ENCODE measurements around the gene ZNF141. TPM values are rescaled to one million over a fixed set of nuclear protein-coding genes. Genes with fewer than 3 reads are reported as not detected.

The ZNF141 gene
- polyA plus RNA-seq, 1 donor, result 25.1 TPM

DNA sequence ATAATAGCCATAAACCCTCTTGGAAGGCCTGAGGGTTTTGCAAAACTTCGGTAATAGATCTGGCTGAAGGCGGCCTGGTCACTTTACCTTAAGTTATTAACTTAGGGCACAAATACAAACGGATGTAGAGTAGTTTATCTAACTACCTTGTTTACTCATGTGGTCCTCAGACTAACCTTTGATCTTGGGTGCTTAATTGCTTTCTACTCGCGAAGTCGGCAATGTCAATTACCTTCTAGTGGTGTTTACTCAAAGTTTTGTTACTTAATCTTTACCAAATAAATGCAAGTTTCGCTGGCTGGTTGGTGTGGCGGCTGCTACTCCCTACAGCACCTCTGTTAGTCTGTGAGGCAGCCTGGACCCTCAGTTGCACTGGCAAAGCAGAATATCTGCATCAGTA lies 8.9 kb upstream of the ZNF141 start:
- 30% methylated on average over 4 of the region's 8 CpGs for WGBS (ENCODE audit: insufficient coverage, low lambda C conversion rate)
- H3K4me3 ChIP-seq (ENCODE audit: low read length), result no peak overlapping the region
- no peaks in the 10 kb centered on the region for H3K4me1 ChIP-seq (ENCODE audit: control insufficient read depth, insufficient read depth, low read length)
- H3K27me3 ChIP-seq (ENCODE audit: control insufficient read depth, insufficient read depth, low read length), result no peaks in the 10 kb centered on the region
- no peaks in the 10 kb centered on the region for H3K36me3 ChIP-seq (ENCODE audit: control insufficient read depth, insufficient read depth, low read length)
- no peak overlapping the region for H3K27ac ChIP-seq (ENCODE audit: low read length)
- DNase-seq, result no peak
- peaks cover 15% of the 10 kb centered on the region for H3K9me3 ChIP-seq (ENCODE audit: control insufficient read depth, low read depth, low read length)

- DNase-seq, result no peak
- WGBS (ENCODE audit: insufficient coverage, low lambda C conversion rate), result no CpG with 5 or more reads among the region's 2 CpGs
- no peak overlapping the region for H3K4me3 ChIP-seq (ENCODE audit: low read length)
- H3K36me3 ChIP-seq (ENCODE audit: control insufficient read depth, insufficient read depth, low read length), result peaks cover 3% of the 10 kb centered on the region
- no peaks in the 10 kb centered on the region for H3K27me3 ChIP-seq (ENCODE audit: control insufficient read depth, insufficient read depth, low read length)
- H3K9me3 ChIP-seq (ENCODE audit: control insufficient read depth, low read depth, low read length), result peaks cover 17% of the 10 kb centered on the region
- no peak overlapping the region for H3K27ac ChIP-seq (ENCODE audit: low read length)
- peaks cover 4% of the 10 kb centered on the region for H3K4me1 ChIP-seq (ENCODE audit: control insufficient read depth, insufficient read depth, low read length)
Measured at GRCh38 chr4:335515-335914, 2.1 kb upstream of the ZNF141 start.

DNA sequence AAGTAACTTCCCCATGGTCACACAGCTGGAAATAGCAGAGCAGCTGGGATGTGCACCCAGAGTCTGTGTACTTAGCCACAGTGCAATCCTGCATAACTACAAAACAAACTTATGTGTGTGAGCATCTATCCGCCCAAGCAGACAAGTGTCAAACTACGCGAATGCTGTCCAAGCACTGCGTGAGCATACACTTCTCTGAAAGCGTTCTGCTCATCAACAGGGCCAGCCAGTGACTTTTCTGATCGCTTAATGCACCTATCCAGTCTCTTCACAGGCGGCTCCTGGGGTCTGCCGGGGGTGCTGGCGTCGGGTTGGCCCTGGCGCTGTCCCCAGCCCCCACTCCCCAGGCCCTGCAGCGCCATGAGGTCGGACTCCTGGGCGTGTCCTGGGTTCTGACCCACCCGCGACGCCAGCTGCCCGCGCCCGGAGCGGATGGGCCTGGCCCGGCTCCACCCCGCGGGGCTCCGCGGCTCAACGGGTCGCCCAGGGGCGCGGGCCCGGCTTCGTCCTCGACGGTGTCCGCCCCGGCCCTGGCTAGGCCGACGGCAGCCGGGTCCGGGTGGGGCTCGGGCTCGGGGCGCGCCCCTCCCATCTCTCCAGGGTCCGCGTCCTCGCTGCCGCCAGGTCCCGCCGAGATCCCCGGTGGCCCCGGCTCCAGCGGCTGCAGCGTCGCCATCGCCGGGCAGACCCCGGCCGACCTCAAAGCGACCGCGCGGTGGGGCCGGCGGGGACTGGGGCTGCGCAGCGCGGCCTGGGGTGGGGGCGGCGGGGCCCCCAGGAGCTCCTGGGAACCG lies 1.3 kb upstream of the ZNF141 start:
- Histone ChIP-seq H3K36me3 (ENCODE audit: control insufficient read depth, insufficient read depth, low read length) (peaks cover 3% of the 10 kb centered on the region), H3K27ac (ENCODE audit: low read length) (peak overlapping the region; percentile 85), H3K9me3 (ENCODE audit: control insufficient read depth, low read depth, low read length) (peaks cover 23% of the 10 kb centered on the region), H3K27me3 (ENCODE audit: control insufficient read depth, insufficient read depth, low read length) (no peaks in the 10 kb centered on the region), H3K4me3 (ENCODE audit: low read length) (peak overlapping the region; percentile 91), H3K4me1 (ENCODE audit: control insufficient read depth, insufficient read depth, low read length) (peaks cover 4% of the 10 kb centered on the region)
- WGBS (ENCODE audit: insufficient coverage, low lambda C conversion rate), result no CpG with 5 or more reads among the region's 71 CpGs
- peak; percentile 12 to 53 for DNase-seq

DNA sequence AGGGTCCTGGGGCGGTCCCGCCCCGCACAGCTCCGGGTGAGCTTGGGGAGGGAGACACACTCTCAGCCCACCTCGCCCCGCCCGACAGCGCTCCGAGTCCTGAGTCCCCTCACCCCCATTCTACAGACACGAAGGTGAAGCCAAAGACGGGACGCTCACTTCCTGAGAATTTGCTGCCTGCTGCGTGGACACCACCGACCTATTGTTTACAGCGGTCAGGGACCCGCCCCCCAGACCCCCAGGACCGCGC lies 796 bp upstream of the ZNF141 start:
- H3K4me1 ChIP-seq (ENCODE audit: control insufficient read depth, insufficient read depth, low read length), result peaks cover 4% of the 10 kb centered on the region
- no peaks in the 10 kb centered on the region for H3K27me3 ChIP-seq (ENCODE audit: control insufficient read depth, insufficient read depth, low read length)
- peaks cover 5% of the 10 kb centered on the region for H3K36me3 ChIP-seq (ENCODE audit: control insufficient read depth, insufficient read depth, low read length)
- H3K9me3 ChIP-seq (ENCODE audit: control insufficient read depth, low read depth, low read length), result peaks cover 20% of the 10 kb centered on the region
- peak overlapping the region; percentile 91 for H3K4me3 ChIP-seq (ENCODE audit: low read length)
- peak overlapping the region; percentile 85 for H3K27ac ChIP-seq (ENCODE audit: low read length)
- WGBS (ENCODE audit: insufficient coverage, low lambda C conversion rate), result no CpG with 5 or more reads among the region's 18 CpGs
- peak in 1 of 2 donors; percentile 29 for DNase-seq

DNA sequence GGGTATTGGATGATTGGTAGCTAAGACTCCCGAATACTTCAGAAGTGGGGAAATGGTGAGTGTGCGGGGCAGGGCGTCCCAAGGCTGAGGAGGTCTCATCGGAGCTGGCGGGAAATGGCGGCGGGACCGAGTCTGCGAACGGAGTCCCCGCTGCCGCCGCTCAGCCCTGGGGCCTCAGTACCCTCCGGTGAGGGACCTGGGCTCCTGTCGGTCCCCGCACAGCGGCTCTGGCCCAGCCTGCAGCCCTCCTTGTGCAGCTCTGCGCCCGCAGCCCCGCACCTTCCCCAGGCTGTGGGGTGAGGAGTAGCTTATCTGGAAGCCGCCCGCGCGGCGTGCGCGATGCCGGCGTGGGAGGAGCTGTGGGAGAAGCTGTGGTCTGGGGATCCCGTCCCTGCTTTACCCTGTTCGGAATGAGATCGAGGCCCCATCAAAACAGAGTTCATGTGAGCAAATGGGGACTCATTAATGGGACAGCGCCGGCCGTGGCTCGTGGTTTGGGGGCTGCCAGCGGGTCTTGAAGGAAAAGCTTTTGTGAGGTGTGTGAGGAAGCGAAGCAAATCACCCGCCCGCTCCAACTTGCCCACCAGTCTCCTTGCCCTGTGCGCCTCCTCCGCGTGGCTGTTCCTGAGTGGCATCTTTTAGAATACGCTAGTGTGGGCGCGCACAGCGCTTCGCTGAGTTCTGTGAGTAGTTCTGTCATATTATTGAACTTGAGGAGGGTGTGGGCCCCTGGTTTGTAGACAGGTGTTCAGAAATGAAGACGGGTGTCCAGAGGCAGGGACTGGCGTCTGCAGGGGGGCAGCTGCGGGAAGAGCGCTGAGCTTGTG lies 531 bp downstream of the ZNF141 start:
- Histone ChIP-seq H3K4me3 (ENCODE audit: low read length) (peak overlapping the region; percentile 91), H3K27ac (ENCODE audit: low read length) (peak overlapping the region; percentile 96), H3K4me1 (ENCODE audit: control insufficient read depth, insufficient read depth, low read length) (peaks cover 4% of the 10 kb centered on the region), H3K27me3 (ENCODE audit: control insufficient read depth, insufficient read depth, low read length) (no peaks in the 10 kb centered on the region), H3K36me3 (ENCODE audit: control insufficient read depth, insufficient read depth, low read length) (peaks cover 11% of the 10 kb centered on the region), H3K9me3 (ENCODE audit: control insufficient read depth, low read depth, low read length) (peaks cover 27% of the 10 kb centered on the region)
- no CpG with 5 or more reads among the region's 52 CpGs for WGBS (ENCODE audit: insufficient coverage, low lambda C conversion rate)
- peak; percentile 29 to 36 for DNase-seq

GRCh38 chr4:338759-339097 lies 1.1 kb downstream of the ZNF141 start:
- Histone ChIP-seq H3K4me1 (ENCODE audit: control insufficient read depth, insufficient read depth, low read length) (peaks cover 4% of the 10 kb centered on the region), H3K27ac (ENCODE audit: low read length) (peak overlapping the region; percentile 96), H3K4me3 (ENCODE audit: low read length) (peak overlapping the region; percentile 91), H3K36me3 (ENCODE audit: control insufficient read depth, insufficient read depth, low read length) (peaks cover 11% of the 10 kb centered on the region), H3K9me3 (ENCODE audit: control insufficient read depth, low read depth, low read length) (peaks cover 29% of the 10 kb centered on the region), H3K27me3 (ENCODE audit: control insufficient read depth, insufficient read depth, low read length) (no peaks in the 10 kb centered on the region)
- peak in 1 of 2 donors; percentile 3 for DNase-seq
- WGBS (ENCODE audit: insufficient coverage, low lambda C conversion rate), result no CpG with 5 or more reads among the region's 13 CpGs

GRCh38 chr4:340011-340410 lies 2.4 kb downstream of the ZNF141 start:
- Histone ChIP-seq H3K27ac (ENCODE audit: low read length) (no peak overlapping the region), H3K27me3 (ENCODE audit: control insufficient read depth, insufficient read depth, low read length) (no peaks in the 10 kb centered on the region), H3K36me3 (ENCODE audit: control insufficient read depth, insufficient read depth, low read length) (peaks cover 19% of the 10 kb centered on the region), H3K9me3 (ENCODE audit: control insufficient read depth, low read depth, low read length) (peaks cover 28% of the 10 kb centered on the region), H3K4me3 (ENCODE audit: low read length) (no peak overlapping the region), H3K4me1 (ENCODE audit: control insufficient read depth, insufficient read depth, low read length) (peaks cover 4% of the 10 kb centered on the region)
- no peak for DNase-seq
- WGBS (ENCODE audit: insufficient coverage, low lambda C conversion rate), result no CpG with 5 or more reads among the region's 4 CpGs

DNA sequence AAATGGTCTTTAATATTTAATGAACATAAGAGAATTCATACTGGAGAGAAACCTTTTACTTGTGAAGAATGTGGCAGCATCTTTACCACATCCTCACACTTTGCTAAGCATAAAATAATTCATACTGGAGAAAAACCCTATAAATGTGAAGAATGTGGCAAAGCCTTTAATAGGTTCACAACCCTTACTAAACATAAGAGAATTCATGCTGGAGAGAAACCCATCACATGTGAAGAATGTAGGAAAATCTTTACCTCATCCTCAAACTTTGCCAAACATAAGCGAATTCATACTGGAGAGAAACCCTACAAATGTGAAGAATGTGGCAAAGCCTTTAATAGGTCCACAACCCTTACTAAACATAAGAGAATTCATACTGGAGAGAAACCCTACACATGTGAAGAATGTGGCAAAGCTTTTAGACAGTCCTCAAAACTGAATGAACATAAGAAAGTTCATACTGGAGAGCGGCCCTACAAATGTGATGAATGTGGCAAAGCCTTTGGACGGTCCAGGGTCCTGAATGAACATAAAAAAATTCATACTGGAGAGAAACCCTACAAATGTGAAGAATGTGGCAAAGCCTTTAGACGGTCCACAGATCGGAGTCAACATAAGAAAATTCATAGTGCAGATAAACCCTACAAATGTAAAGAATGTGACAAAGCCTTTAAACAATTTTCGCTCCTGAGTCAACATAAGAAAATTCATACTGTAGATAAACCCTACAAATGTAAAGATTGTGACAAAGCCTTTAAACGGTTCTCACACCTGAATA lies 35.6 kb downstream of the ZNF141 start:
- Histone ChIP-seq H3K4me1 (ENCODE audit: control insufficient read depth, insufficient read depth, low read length) (no peaks in the 10 kb centered on the region), H3K9me3 (ENCODE audit: control insufficient read depth, low read depth, low read length) (peaks cover 41% of the 10 kb centered on the region), H3K27me3 (ENCODE audit: control insufficient read depth, insufficient read depth, low read length) (no peaks in the 10 kb centered on the region), H3K4me3 (ENCODE audit: low read length) (no peak overlapping the region), H3K27ac (ENCODE audit: low read length) (no peak overlapping the region), H3K36me3 (ENCODE audit: control insufficient read depth, insufficient read depth, low read length) (peaks cover 16% of the 10 kb centered on the region)
- WGBS (ENCODE audit: insufficient coverage, low lambda C conversion rate), result 100% methylated on average over 5 of the region's 7 CpGs
- no peak for DNase-seq

DNA sequence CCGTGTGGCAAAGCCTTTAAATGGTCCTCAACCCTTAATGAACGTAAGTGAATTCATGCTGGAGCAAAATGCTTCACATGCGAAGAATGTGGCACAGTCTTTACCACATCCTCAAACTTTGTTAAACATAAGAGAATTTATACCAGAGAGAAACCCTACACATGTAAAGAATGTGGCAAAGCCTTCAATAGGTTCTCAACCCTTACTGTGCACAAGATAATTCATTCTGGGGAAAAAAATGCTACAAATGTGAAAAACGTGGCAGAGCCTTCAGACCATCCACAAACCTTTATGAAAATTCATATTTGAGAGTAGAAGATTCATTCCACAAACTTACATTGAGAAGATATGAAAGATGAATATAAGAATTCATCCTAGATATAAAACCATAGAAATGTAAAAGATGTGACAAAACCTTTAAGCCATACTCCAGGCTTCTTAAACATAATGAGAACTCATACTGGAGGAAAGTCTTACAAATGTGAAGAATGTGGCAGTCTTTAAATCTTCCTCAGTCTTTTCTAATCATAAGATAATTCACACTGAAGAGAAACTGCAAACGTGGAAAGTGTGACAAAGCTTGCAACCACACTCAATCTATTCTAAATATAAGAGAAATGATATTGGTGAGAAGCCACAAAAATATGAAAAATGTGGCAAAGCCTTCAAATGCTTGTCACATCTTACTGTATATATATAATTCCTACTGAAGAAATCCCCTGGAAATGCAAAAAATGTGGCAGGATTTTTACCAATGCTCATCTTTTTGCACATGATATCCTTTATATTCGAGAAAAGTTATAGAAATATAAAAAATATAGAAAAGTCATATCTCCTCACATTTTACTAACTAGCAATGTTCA lies 36.9 kb downstream of the ZNF141 start:
- Histone ChIP-seq H3K27ac (ENCODE audit: low read length) (no peak overlapping the region), H3K4me3 (ENCODE audit: low read length) (no peak overlapping the region)

More for the DNA sequence above, 36.9 kb downstream of the ZNF141 start:
- peaks cover 45% of the 10 kb centered on the region for H3K9me3 ChIP-seq (ENCODE audit: control insufficient read depth, low read depth, low read length)
- 98% methylated on average over 5 of the region's 6 CpGs for WGBS (ENCODE audit: insufficient coverage, low lambda C conversion rate)
- no peaks in the 10 kb centered on the region for H3K27me3 ChIP-seq (ENCODE audit: control insufficient read depth, insufficient read depth, low read length)
- no peaks in the 10 kb centered on the region for H3K4me1 ChIP-seq (ENCODE audit: control insufficient read depth, insufficient read depth, low read length)
- H3K36me3 ChIP-seq (ENCODE audit: control insufficient read depth, insufficient read depth, low read length), result peaks cover 16% of the 10 kb centered on the region
- DNase-seq, result no peak

Measured in large intestine (tissue), 3 donors.